Lung (tissue), 12 donors: ENCODE measurements around the gene ATG7. TPM values are rescaled to one million over a fixed set of nuclear protein-coding genes. Genes with fewer than 3 reads are reported as not detected.

Experiments used
- ATAC-seq: fragments of 200-7000 bp; cut with Tn5 transposase; one replicate; pipeline ENCODE4 v1.9.1; 2020; ENCODE audit warnings: moderate number of reproducible peaks; ENCODE audit not compliant: insufficient read depth, low FRiP score
- DNase-seq, 3 donors: peaks; one replicate each; pipeline ENCODE4 v3.0.0-alpha.2; 2013 to 2017
- H3K27ac ChIP-seq, 2 donors: one replicate each; pipeline ENCODE4 v1.5.1; 2013; ENCODE audit warnings: mild to moderate bottlenecking in 2 of 2, moderate library complexity in 2 of 2, control low read depth in 1 of 2, inconsistent platforms in 1 of 2, low read depth in 1 of 2, low read length in 1 of 2
- H3K27me3 ChIP-seq, 3 donors: one replicate each; pipeline ENCODE4 v1.5.1; 2013; ENCODE audit warnings: low read length in 2 of 3; ENCODE audit not compliant: control insufficient read depth in 3 of 3, insufficient read depth in 3 of 3
- H3K36me3 ChIP-seq, 4 donors: one replicate each; pipeline ENCODE4 v1.5.1; 2013; ENCODE audit warnings: low read length in 4 of 4, mild to moderate bottlenecking in 1 of 4, moderate library complexity in 1 of 4; ENCODE audit not compliant: control insufficient read depth in 4 of 4, insufficient read depth in 4 of 4
- H3K4me1 ChIP-seq, 5 donors: one replicate each; pipeline ENCODE4 v1.5.1; 2013; ENCODE audit warnings: low read length in 5 of 5, mild to moderate bottlenecking in 2 of 5, moderate library complexity in 1 of 5; ENCODE audit not compliant: control insufficient read depth in 5 of 5, insufficient read depth in 5 of 5
- H3K4me3 ChIP-seq: one replicate; pipeline ENCODE4 v1.5.1; 2013; ENCODE audit warnings: mild to moderate bottlenecking, control low read depth, moderate library complexity
- H3K9ac ChIP-seq, 2 donors: one replicate each; pipeline ENCODE4 v1.5.1; 2013; ENCODE audit warnings: low read length in 2 of 2, control low read depth in 1 of 2; ENCODE audit not compliant: insufficient read depth in 1 of 2
- H3K9me3 ChIP-seq, 4 donors: one replicate each; pipeline ENCODE4 v1.5.1; 2013; ENCODE audit warnings: low read length in 3 of 4, mild to moderate bottlenecking in 1 of 4, moderate library complexity in 1 of 4; ENCODE audit not compliant: control insufficient read depth in 4 of 4, insufficient read depth in 3 of 4
- CTCF ChIP-seq: IDR thresholded peaks from 2 replicates; pipeline ENCODE4 v1.5.1; 2012; ENCODE audit warnings: mild to moderate bottlenecking; ENCODE audit errors: control extremely low read depth, extremely low read depth
- WGBS, 2 donors: extraction: QIAGEN DNeasy Blood & Tissue Kit; methylation state at CpG; one replicate each; pipeline ENCODE4 v1.1.7; 2013; 5-methylcytosine and 5-hydroxymethylcytosine counted together
- polyA plus RNA-seq, 2 donors: library from polyadenylated mRNA; stranded (reverse); fragments of 200-250 nt; gene quantifications; one replicate each; pipeline ENCODE4 v1.2.1, GENCODE V29; 2013
- total RNA-seq, 2 donors: library from RNA; depleted of rRNA in 1 of 2; stranded (reverse); fragments of >200 nt in 1 of 2; gene quantifications; one replicate each; pipeline ENCODE4 v1.2.1, GENCODE V29; 2014 to 2021
- donor health status: control.
- donor health status: control.
- donor health status: Bipolar disorder and iron deficiency.
- donor health status: healthy.
- donor health status: DM: yes; HTN: yes; CAD: no.

The ATG7 gene
- total and polyA plus RNA-seq, 4 donors, result 11.2 to 72.0 (median 53.3) TPM

- H3K27ac ChIP-seq, result no peak overlapping the region
- TF ChIP-seq CTCF, result no peak
- H3K9me3 ChIP-seq, result no peaks in the 10 kb centered on the region
- DNase-seq, result peak in 1 of 3 donors; percentile 41
- H3K9ac ChIP-seq, result no peak overlapping the region
- peaks cover 0 to 33% (median 0%) of the 10 kb centered on the region in 5 donors for H3K4me1 ChIP-seq
- no peaks in the 10 kb centered on the region for H3K27me3 ChIP-seq
- H3K4me3 ChIP-seq, result no peak overlapping the region
- H3K36me3 ChIP-seq, result peaks cover 0 to 1% (median 0%) of the 10 kb centered on the region in 4 donors
- 97 to 100% methylated on average over 7 of the region's 7 CpGs for WGBS, 2 donors
- no peak for ATAC-seq
Measured at GRCh38 chr3:11534793-11535101, 262.6 kb downstream of the ATG7 start.

- H3K9me3 ChIP-seq, result no peaks in the 10 kb centered on the region
- no peak overlapping the region for H3K4me3 ChIP-seq
- peaks cover 0 to 2% (median 0%) of the 10 kb centered on the region in 4 donors for H3K36me3 ChIP-seq
- 97% methylated on average over 13 of the region's 13 CpGs for WGBS, 2 donors
- H3K27me3 ChIP-seq, result no peaks in the 10 kb centered on the region
- no peak for TF ChIP-seq CTCF
- H3K27ac ChIP-seq, result no peak overlapping the region
- H3K9ac ChIP-seq, result no peak overlapping the region
- peaks cover 0 to 27% (median 0%) of the 10 kb centered on the region in 5 donors for H3K4me1 ChIP-seq
- ATAC-seq (no peak), DNase-seq (no peak)
Measured at GRCh38 chr3:11535243-11535960, 263.2 kb downstream of the ATG7 start.

GRCh38 chr3:11536132-11536935, 264.1 kb downstream of the ATG7 start:
- no peak for DNase-seq
- H3K4me3 ChIP-seq, result no peak overlapping the region

More at GRCh38 chr3:11536132-11536935, 264.1 kb downstream of the ATG7 start:
- H3K27me3 ChIP-seq, result no peaks in the 10 kb centered on the region
- ATAC-seq, result no peak
- no peak overlapping the region for H3K9ac ChIP-seq
- TF ChIP-seq CTCF, result no peak
- peaks cover 0 to 2% (median 0%) of the 10 kb centered on the region in 4 donors for H3K36me3 ChIP-seq
- H3K27ac ChIP-seq, result no peak overlapping the region
- no peaks in the 10 kb centered on the region for H3K9me3 ChIP-seq
- peaks cover 0 to 25% (median 0%) of the 10 kb centered on the region in 5 donors for H3K4me1 ChIP-seq
- WGBS, 2 donors, result 91 to 94% methylated on average over 23 of the region's 23 CpGs
